Measurements from ENCODE around the gene STARD10.

DNA sequence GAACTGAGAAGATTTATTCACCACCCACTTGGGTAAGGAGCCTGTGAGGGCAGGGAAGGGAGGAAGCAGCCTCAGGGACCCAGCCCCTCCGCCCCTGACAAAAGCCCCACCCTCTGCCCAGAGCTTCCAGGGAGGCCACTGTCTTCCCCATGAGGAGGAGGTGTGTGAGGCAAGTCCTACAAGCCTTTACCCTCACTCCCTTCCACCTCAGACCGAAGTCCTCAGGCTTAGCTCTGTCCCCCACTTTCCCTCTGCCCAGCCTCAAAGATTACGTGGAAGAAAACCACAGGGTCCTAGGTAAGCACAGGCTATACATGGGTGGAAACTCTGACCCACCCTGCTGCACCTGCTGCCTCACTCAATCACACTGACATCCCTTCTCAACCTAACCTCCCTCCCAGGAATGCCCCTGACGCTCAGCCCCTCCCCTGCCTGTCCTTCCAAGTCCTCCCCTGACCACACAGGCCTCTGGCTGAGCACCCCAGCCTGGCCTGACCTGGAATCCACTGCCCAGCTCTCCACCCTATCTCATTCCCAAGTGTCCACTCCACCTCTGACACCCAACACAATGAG, 38.0 kb downstream of the STARD10 start:
- TF ChIP-seq, protein P1, sequence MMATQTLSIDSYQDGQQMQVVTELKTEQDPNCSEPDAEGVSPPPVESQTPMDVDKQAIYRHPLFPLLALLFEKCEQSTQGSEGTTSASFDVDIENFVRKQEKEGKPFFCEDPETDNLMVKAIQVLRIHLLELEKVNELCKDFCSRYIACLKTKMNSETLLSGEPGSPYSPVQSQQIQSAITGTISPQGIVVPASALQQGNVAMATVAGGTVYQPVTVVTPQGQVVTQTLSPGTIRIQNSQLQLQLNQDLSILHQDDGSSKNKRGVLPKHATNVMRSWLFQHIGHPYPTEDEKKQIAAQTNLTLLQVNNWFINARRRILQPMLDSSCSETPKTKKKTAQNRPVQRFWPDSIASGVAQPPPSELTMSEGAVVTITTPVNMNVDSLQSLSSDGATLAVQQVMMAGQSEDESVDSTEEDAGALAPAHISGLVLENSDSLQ (IDR thresholded peaks at IDR 0.05) = no peak
- TF ChIP-seq ELF4 (IDR thresholded peaks at IDR 0.05) (no peak), TARDBP (IDR thresholded peaks at IDR 0.05) (no peak), SUZ12 (IDR thresholded peaks at IDR 0.05) (no peak), FOXA1 (IDR thresholded peaks at IDR 0.05) (no peak), L3MBTL2 (conservative IDR thresholded peaks at IDR 0.05) (no peak), ZNF384 (IDR thresholded peaks at IDR 0.05) (no peak), ARNT (IDR thresholded peaks at IDR 0.05) (no peak), LEF1 (IDR thresholded peaks at IDR 0.05; ENCODE audit: borderline replicate concordance) (no peak), BHLHE40 (IDR thresholded peaks at IDR 0.05; ENCODE audit: borderline replicate concordance) (no peak), SP1 (IDR thresholded peaks at IDR 0.05) (no peak), CTBP1 (IDR thresholded peaks at IDR 0.05; ENCODE audit: borderline replicate concordance) (no peak), NFRKB (IDR thresholded peaks at IDR 0.05) (no peak)

Data from HEK293T (cell line).